GM18511 (cell line): ENCODE results near the gene RNF26.

Experiments used
- ATAC-seq: cut with Tn5 transposase; IDR thresholded peaks from one replicate; pipeline ENCODE4 v1.9.1; 2021; ENCODE audit warnings: mild to moderate bottlenecking, moderate library complexity; ENCODE audit not compliant: unreplicated experiment

The RNF26 gene

GRCh38 chr11:119369132-119369925, 35.0 kb downstream of the RNF26 start:
- ATAC-seq, result no peak

GRCh38 chr11:119370486-119371046, 36.2 kb downstream of the RNF26 start:
- ATAC-seq, result no peak

- no peak for ATAC-seq
Observed at GRCh38 chr11:119371067-119371601, 36.8 kb downstream of the RNF26 start.

- no peak for ATAC-seq
Observed at GRCh38 chr11:119371778-119372182, 37.5 kb downstream of the RNF26 start.

GRCh38 chr11:119372260-119373058, 38.1 kb downstream of the RNF26 start:
- ATAC-seq, result no peak

- no peak for ATAC-seq
Observed at GRCh38 chr11:119373059-119373920, 39.0 kb downstream of the RNF26 start.

GRCh38 chr11:119373921-119374631, 39.7 kb downstream of the RNF26 start:
- ATAC-seq, result no peak

- ATAC-seq, result no peak
Observed at GRCh38 chr11:119374632-119375336, 40.5 kb downstream of the RNF26 start.

- no peak for ATAC-seq
Observed at GRCh38 chr11:119375337-119376196, 41.2 kb downstream of the RNF26 start.

- no peak for ATAC-seq
Observed at GRCh38 chr11:119376197-119376847, 42.0 kb downstream of the RNF26 start.

GRCh38 chr11:119377112-119377901, 43.0 kb downstream of the RNF26 start:
- no peak for ATAC-seq

- ATAC-seq, result no peak
Observed at GRCh38 chr11:119377961-119378667, 43.8 kb downstream of the RNF26 start.

GRCh38 chr11:119378851-119379465, 44.6 kb downstream of the RNF26 start:
- ATAC-seq, result no peak

GRCh38 chr11:119380160-119380826, 46.0 kb downstream of the RNF26 start:
- no peak for ATAC-seq

GRCh38 chr11:119380827-119381180, 46.5 kb downstream of the RNF26 start:
- no peak for ATAC-seq
